Liver (tissue), 9 donors: ENCODE results near the gene FRYL. TPM values are rescaled to one million over a fixed set of nuclear protein-coding genes. Genes with fewer than 3 reads are reported as not detected.

Source experiments
- DNase-seq: peaks from one replicate; pipeline ENCODE4 v3.0.0-alpha.2; 2017; ENCODE audit warnings: low spot score
- H3K27ac ChIP-seq, 2 donors: one replicate each; pipeline ENCODE4 v1.7.0; 2013; ENCODE audit warnings: inconsistent platforms in 2 of 2, low read length in 2 of 2, control low read depth in 1 of 2, low read depth in 1 of 2, mild to moderate bottlenecking in 1 of 2
- H3K27me3 ChIP-seq, 4 donors: one replicate each; pipeline versions ENCODE4 v1.6.1 to v1.7.0; 2013; ENCODE audit warnings: low read length in 3 of 4, inconsistent platforms in 1 of 4, mild to moderate bottlenecking in 1 of 4, moderate library complexity in 1 of 4; ENCODE audit not compliant: control insufficient read depth in 4 of 4, insufficient read depth in 4 of 4
- H3K36me3 ChIP-seq, 4 donors: one replicate each; pipeline versions ENCODE4 v1.6.1 to v1.7.0; 2013; ENCODE audit warnings: low read length in 3 of 4, mild to moderate bottlenecking in 3 of 4, low read depth in 1 of 4, moderate library complexity in 1 of 4; ENCODE audit not compliant: control insufficient read depth in 4 of 4, insufficient read depth in 3 of 4
- H3K4me1 ChIP-seq, 4 donors: one replicate each; pipeline versions ENCODE4 v1.6.1 to v1.7.0; 2013; ENCODE audit warnings: low read length in 3 of 4, mild to moderate bottlenecking in 3 of 4, moderate library complexity in 1 of 4; ENCODE audit not compliant: control insufficient read depth in 4 of 4, insufficient read depth in 4 of 4
- H3K4me3 ChIP-seq, 3 donors: one replicate each; pipeline versions ENCODE4 v1.6.1 to v1.7.0; 2013; ENCODE audit warnings: low read length in 3 of 3, control low read depth in 1 of 3, low read depth in 1 of 3, mild to moderate bottlenecking in 1 of 3
- H3K9ac ChIP-seq, 2 donors: one replicate each; pipeline ENCODE4 v1.7.0; 2013; ENCODE audit warnings: low read length in 2 of 2, mild to moderate bottlenecking in 2 of 2, moderate library complexity in 2 of 2, control low read depth in 1 of 2, low read depth in 1 of 2
- H3K9me3 ChIP-seq, 4 donors: one replicate each; pipeline versions ENCODE4 v1.6.1 to v1.7.0; 2013; ENCODE audit warnings: low read length in 3 of 4; ENCODE audit not compliant: control insufficient read depth in 4 of 4
- ATF3 ChIP-seq: IDR thresholded peaks from 2 replicates; pipeline ENCODE4 v1.6.1; 2016; ENCODE audit warnings: antibody characterized with exemption
- CTCF ChIP-seq: fragments of 150-350 bp; IDR thresholded peaks from 2 replicates; pipeline ENCODE4 v1.5.1; 2017; ENCODE audit warnings: improper control_type of control experiment, low read depth, low read length; ENCODE audit not compliant: missing input control
- EGR1 ChIP-seq, 2 donors: IDR thresholded peaks; 2 replicates each; pipeline ENCODE4 v1.6.1; 2016 to 2018; ENCODE audit warnings: antibody characterized with exemption in 2 of 2, low read depth in 2 of 2
- FOXA1 ChIP-seq: IDR thresholded peaks from 2 replicates; pipeline ENCODE4 v1.6.1; 2016; ENCODE audit warnings: antibody characterized with exemption
- FOXA2 ChIP-seq: IDR thresholded peaks from 2 replicates; pipeline ENCODE4 v1.6.1; 2016; ENCODE audit warnings: antibody characterized with exemption
- GABPA ChIP-seq, 2 donors: IDR thresholded peaks in 1 of 2; conservative IDR thresholded peaks in 1 of 2; 2 replicates each; pipeline ENCODE4 v1.6.1; 2016; ENCODE audit warnings: antibody characterized with exemption in 2 of 2, mild to moderate bottlenecking in 1 of 2, moderate library complexity in 1 of 2
- HNF4A ChIP-seq, 2 donors: conservative IDR thresholded peaks; 2 replicates each; pipeline ENCODE4 v1.6.1; 2016; ENCODE audit warnings: antibody characterized with exemption in 2 of 2, mild to moderate bottlenecking in 2 of 2
- HNF4G ChIP-seq: IDR thresholded peaks from 2 replicates; pipeline ENCODE4 v1.6.1; 2016; ENCODE audit warnings: antibody characterized with exemption
- JUND ChIP-seq, 2 donors: IDR thresholded peaks; 2 replicates each; pipeline ENCODE4 v1.6.1; 2016; ENCODE audit warnings: antibody characterized with exemption in 2 of 2
- MAX ChIP-seq: IDR thresholded peaks from 2 replicates; pipeline ENCODE4 v1.6.1; 2016; ENCODE audit warnings: antibody characterized with exemption
- NR2F2 ChIP-seq: IDR thresholded peaks from 2 replicates; pipeline ENCODE4 v1.6.1; 2016; ENCODE audit warnings: antibody characterized with exemption
- RAD21 ChIP-seq, 2 donors: IDR thresholded peaks; 2 replicates each; pipeline ENCODE4 v1.6.1; 2016; ENCODE audit warnings: antibody characterized with exemption in 2 of 2, mild to moderate bottlenecking in 2 of 2
- REST ChIP-seq: IDR thresholded peaks from 2 replicates; pipeline ENCODE4 v1.6.1; 2016; ENCODE audit warnings: antibody characterized with exemption, mild to moderate bottlenecking
- RXRA ChIP-seq, 2 donors: IDR thresholded peaks; 2 replicates each; pipeline ENCODE4 v1.6.1; 2017 to 2018; ENCODE audit warnings: antibody characterized with exemption in 2 of 2, mild to moderate bottlenecking in 1 of 2
- SP1 ChIP-seq: IDR thresholded peaks from 2 replicates; pipeline ENCODE4 v1.6.1; 2018; ENCODE audit warnings: antibody characterized with exemption, mild to moderate bottlenecking
- TAF1 ChIP-seq: conservative IDR thresholded peaks from 2 replicates; pipeline ENCODE4 v1.6.1; 2016; ENCODE audit warnings: antibody characterized with exemption, mild to moderate bottlenecking
- YY1 ChIP-seq: IDR thresholded peaks from 2 replicates; pipeline ENCODE4 v1.6.1; 2016; ENCODE audit warnings: antibody characterized with exemption, mild to moderate bottlenecking
- ZBTB33 ChIP-seq: IDR thresholded peaks from 2 replicates; pipeline ENCODE4 v1.6.1; 2016; ENCODE audit warnings: antibody characterized with exemption
- polyA plus RNA-seq, 2 donors: library from polyadenylated mRNA; stranded (reverse) in 1 of 2; unstranded in 1 of 2; fragments of 200-250 nt in 1 of 2; fragments of >200 nt in 1 of 2; fragmentation: Nextera tagmentation in 1 of 2; extraction: Ambion mirVana in 1 of 2; gene quantifications; one replicate each; pipeline versions ENCODE4 v1.2.1 to v1.2.3, GENCODE V29; 2013 to 2015
- total RNA-seq, 2 donors: library from RNA; depleted of rRNA; stranded (reverse); fragments of >200 nt; gene quantifications; one replicate each; pipeline ENCODE4 v1.2.3, GENCODE V29; 2014
- donor health status: healthy.
- donor health status: healthy.
- donor health status: healthy.
- donor health status: healthy.
- donor health status: healthy.

Gene FRYL
- total and polyA plus RNA-seq, 4 donors = 5.3 to 79.0 (median 27.2) TPM

- H3K4me1 ChIP-seq = peaks cover 4 to 10% (median 7%) of the 10 kb centered on the region in 4 donors
- no peak overlapping the region for H3K9ac ChIP-seq
- H3K36me3 ChIP-seq = no peaks in the 10 kb centered on the region
- H3K27ac ChIP-seq = no peak overlapping the region
- H3K9me3 ChIP-seq = no peaks in the 10 kb centered on the region
- no peaks in the 10 kb centered on the region for H3K27me3 ChIP-seq
- no peak for DNase-seq
- no peak overlapping the region for H3K4me3 ChIP-seq
- TF ChIP-seq FOXA2 (no peak), MAX (no peak), CTCF (no peak), ATF3 (no peak), FOXA1 (no peak), EGR1 (IDR thresholded peaks at IDR 0.05; ENCODE audit: low read depth in 2 of 2) (no peak), HNF4A (conservative IDR thresholded peaks at IDR 0.05) (no peak), REST (no peak), YY1 (no peak), GABPA (IDR thresholded peaks at IDR 0.05 in 1 of 2, conservative IDR thresholded peaks at IDR 0.05 in 1 of 2) (no peak), ZBTB33 (no peak), SP1 (no peak), TAF1 (no peak), HNF4G (no peak), RXRA (IDR thresholded peaks at IDR 0.05) (no peak), RAD21 (IDR thresholded peaks at IDR 0.05) (no peak), JUND (IDR thresholded peaks at IDR 0.05) (no peak), NR2F2 (no peak)
Measured at GRCh38 chr4:48742412-48742811, 37.7 kb downstream of the FRYL start.
